ENCODE measurements around the gene ADCYAP1R1. TPM values are rescaled to one million over a fixed set of nuclear protein-coding genes. Genes with fewer than 3 reads are reported as not detected.

Gene ADCYAP1R1
- total RNA-seq (ENCODE audit: low replicate concordance): 0.39 and 0.56 TPM in 2 replicates

DNA sequence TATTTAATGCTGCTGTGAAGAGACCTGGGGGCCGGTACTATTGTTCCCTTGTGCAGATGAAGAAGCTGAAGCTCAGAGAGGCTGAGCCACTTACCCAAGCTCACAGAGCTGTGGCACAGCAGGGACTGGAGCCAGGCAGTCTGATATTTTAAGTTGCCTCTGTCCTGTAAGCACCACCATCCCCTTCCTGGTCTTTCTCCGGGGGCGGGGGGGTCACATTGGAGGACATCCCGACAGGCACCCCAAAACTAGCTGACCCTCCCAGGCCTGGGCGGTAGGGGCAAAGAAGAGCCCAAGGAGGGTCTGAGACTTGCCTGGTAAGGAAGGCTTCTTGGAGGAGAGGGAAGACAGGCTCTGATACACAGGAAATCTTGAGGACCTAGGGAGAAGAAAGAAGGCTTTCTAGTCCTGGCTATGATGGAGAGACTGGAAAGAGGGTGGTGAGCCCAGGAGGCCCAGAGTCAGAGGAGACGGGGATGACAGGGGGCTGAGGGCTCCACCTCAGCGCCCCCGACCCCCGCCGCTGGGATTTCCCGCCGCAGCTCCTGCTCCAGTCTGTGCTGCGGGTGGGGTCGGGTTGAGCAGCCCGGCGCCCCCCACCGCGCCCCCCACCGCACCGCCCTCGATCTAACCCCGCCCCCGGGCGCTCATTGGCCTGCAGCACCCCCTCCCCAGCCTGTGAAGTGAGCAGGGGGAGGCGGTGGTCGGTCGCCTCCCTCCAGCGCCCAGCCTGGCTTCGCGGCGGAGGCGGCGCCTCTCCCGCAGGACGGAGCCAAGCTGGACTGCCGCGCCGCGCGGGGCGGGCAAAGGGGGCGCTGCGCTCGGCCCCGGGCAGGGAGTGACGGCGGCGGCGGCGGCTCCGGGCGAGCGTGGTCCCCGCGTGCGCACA is at the start of gene ADCYAP1R1:
Gene ADCYAP1R1 (plus strand): TSS at position 711 of the 889 bp plus-strand sequence. CDS start 10,957 bp downstream, outside the sequence.
- Histone ChIP-seq H3K9ac (no peak within 1 kb of the TSS), H3F3A (ENCODE audit: low read depth) (peaks cover 7% of the 10 kb centered on the region), H3K27ac (no peak within 1 kb of the TSS), H3K4me1 (peaks cover 10% of the 10 kb centered on the region), H3K79me2 (ENCODE audit: low read depth) (no peaks in the 10 kb centered on the region), H3K36me3 (no peaks in the 10 kb centered on the region), H3K4me3 (peak within 1 kb of the TSS; percentile 60), H4K20me1 (ENCODE audit: low read depth) (peaks cover 51% of the 10 kb centered on the region), H2AFZ (replicated peaks) (peak within 1 kb of the TSS; percentile 73), H3K27me3 (peaks cover 100% of the 10 kb centered on the region), H3K4me2 (peak within 1 kb of the TSS; percentile 94), H3K9me3 (ENCODE audit: low read depth) (no peaks in the 10 kb centered on the region)
- Mint-ChIP-seq H3K27me3 (ENCODE audit: insufficient read depth, low read depth) (peaks cover 31% of the 10 kb centered on the region), H3K36me3 (peaks cover 4% of the 10 kb centered on the region), H3K27ac (peak within 1 kb of the TSS; percentile 88), H3K4me3 (peak within 1 kb of the TSS; percentile 89), H3K4me1 (peaks cover 56% of the 10 kb centered on the region), H3K9me3 (no peaks in the 10 kb centered on the region)
- DNase-seq (ENCODE audit: low spot score): peak; percentile 84
- TF ChIP-seq EZH2phosphoT487 (IDR thresholded peaks at IDR 0.05) (no peak), EZH2 (IDR thresholded peaks at IDR 0.05) (no peak)
- TF ChIP-seq, protein P1, sequence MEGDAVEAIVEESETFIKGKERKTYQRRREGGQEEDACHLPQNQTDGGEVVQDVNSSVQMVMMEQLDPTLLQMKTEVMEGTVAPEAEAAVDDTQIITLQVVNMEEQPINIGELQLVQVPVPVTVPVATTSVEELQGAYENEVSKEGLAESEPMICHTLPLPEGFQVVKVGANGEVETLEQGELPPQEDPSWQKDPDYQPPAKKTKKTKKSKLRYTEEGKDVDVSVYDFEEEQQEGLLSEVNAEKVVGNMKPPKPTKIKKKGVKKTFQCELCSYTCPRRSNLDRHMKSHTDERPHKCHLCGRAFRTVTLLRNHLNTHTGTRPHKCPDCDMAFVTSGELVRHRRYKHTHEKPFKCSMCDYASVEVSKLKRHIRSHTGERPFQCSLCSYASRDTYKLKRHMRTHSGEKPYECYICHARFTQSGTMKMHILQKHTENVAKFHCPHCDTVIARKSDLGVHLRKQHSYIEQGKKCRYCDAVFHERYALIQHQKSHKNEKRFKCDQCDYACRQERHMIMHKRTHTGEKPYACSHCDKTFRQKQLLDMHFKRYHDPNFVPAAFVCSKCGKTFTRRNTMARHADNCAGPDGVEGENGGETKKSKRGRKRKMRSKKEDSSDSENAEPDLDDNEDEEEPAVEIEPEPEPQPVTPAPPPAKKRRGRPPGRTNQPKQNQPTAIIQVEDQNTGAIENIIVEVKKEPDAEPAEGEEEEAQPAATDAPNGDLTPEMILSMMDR (IDR thresholded peaks at IDR 0.05): peak; percentile 36

DNA sequence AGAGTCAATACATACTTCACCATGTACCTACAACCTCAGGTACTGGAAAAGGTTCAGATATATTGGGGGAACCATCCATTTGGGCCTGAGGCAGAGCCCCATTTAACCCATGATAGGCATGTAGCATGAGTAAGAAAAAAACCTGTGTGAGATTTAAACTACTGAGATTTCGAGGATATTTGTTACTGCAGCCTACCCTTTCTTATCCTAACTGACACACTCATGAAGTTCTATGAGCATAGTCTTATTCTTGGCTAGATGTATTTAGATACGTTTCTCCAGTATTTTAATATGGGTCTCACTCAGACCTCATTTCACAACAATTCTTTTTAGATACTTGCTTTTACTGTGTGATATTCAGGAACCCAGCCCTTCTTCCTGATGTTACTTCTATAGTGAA is 49.0 kb upstream of the ADCYAP1R1 start:
- Histone ChIP-seq H3K4me1 (no peaks in the 10 kb centered on the region), H3F3A (ENCODE audit: low read depth) (no peaks in the 10 kb centered on the region), H3K27me3 (peaks cover 4% of the 10 kb centered on the region), H3K27ac (no peak overlapping the region), H3K79me2 (ENCODE audit: low read depth) (no peaks in the 10 kb centered on the region), H3K4me2 (no peak overlapping the region), H3K9me3 (ENCODE audit: low read depth) (no peaks in the 10 kb centered on the region), H3K36me3 (no peaks in the 10 kb centered on the region), H4K20me1 (ENCODE audit: low read depth) (no peaks in the 10 kb centered on the region), H2AFZ (replicated peaks) (no peak overlapping the region), H3K4me3 (no peak overlapping the region), H3K9ac (no peak overlapping the region)
- DNase-seq (ENCODE audit: low spot score): no peak
- Mint-ChIP-seq H3K27ac (no peak overlapping the region), H3K4me1 (peaks cover 25% of the 10 kb centered on the region), H3K4me3 (no peak overlapping the region), H3K27me3 (ENCODE audit: insufficient read depth, low read depth) (peaks cover 14% of the 10 kb centered on the region), H3K9me3 (peaks cover 7% of the 10 kb centered on the region), H3K36me3 (no peaks in the 10 kb centered on the region)
- TF ChIP-seq, protein P1 (IDR thresholded peaks at IDR 0.05): no peak
- TF ChIP-seq EZH2phosphoT487 (IDR thresholded peaks at IDR 0.05) (no peak), EZH2 (IDR thresholded peaks at IDR 0.05) (no peak)

DNA sequence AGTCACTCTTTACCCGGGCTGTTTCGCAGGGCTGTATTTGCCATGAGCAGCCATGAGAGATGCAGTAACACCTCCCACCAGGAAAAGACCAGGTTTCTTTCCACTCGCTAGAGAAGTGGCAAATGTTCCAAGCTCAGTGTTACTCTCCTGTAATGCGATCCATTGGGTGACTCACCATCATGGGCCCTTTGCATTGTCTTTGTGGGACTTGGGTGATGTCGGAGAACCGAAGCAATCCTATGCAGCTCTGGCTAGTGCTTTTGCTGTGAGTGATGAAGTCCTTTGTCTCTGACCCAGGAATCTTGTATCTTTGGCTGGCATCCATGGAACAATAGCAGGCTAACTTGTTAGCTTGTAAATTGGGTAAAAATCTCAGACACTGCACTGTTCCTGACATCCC is 48.4 kb upstream of the ADCYAP1R1 start:
- Histone ChIP-seq H3K27ac (no peak overlapping the region), H3K9ac (no peak overlapping the region), H3K4me2 (no peak overlapping the region), H3K27me3 (peaks cover 10% of the 10 kb centered on the region), H4K20me1 (ENCODE audit: low read depth) (no peaks in the 10 kb centered on the region), H3K79me2 (ENCODE audit: low read depth) (no peaks in the 10 kb centered on the region), H3K4me1 (no peaks in the 10 kb centered on the region), H3K9me3 (ENCODE audit: low read depth) (no peaks in the 10 kb centered on the region), H3F3A (ENCODE audit: low read depth) (no peaks in the 10 kb centered on the region), H2AFZ (replicated peaks) (no peak overlapping the region), H3K36me3 (no peaks in the 10 kb centered on the region), H3K4me3 (no peak overlapping the region)
- H3K4me3 Mint-ChIP-seq: no peak overlapping the region
- H3K36me3 Mint-ChIP-seq: no peaks in the 10 kb centered on the region
- no peak overlapping the region for H3K27ac Mint-ChIP-seq
- H3K9me3 Mint-ChIP-seq: peaks cover 7% of the 10 kb centered on the region
- H3K4me1 Mint-ChIP-seq: peaks cover 19% of the 10 kb centered on the region
- DNase-seq (ENCODE audit: low spot score): no peak
- TF ChIP-seq, protein P1 (IDR thresholded peaks at IDR 0.05): no peak
- TF ChIP-seq EZH2 (IDR thresholded peaks at IDR 0.05) (no peak), EZH2phosphoT487 (IDR thresholded peaks at IDR 0.05) (no peak)
- H3K27me3 Mint-ChIP-seq (ENCODE audit: insufficient read depth, low read depth): peaks cover 16% of the 10 kb centered on the region
